HUES64 (cell line): Measurements from ENCODE around the gene USP32. TPM values are rescaled to one million over a fixed set of nuclear protein-coding genes. Genes with fewer than 3 reads are reported as not detected.
A peak's percentile ranks its signal among the peaks of the same experiment; 100 is the strongest.
"Not testable (repeated sequence)": the region's sequence is repeated elsewhere in the genome, so short reads cannot be mapped to it uniquely, and the experiment has no call there.

Source experiments
- H3K27ac ChIP-seq: 2 replicates; pipeline ENCODE4 v1.7.0; 2013; ENCODE audit warnings: low read depth, low read length, inconsistent platforms
- H3K27me3 ChIP-seq: 2 replicates; pipeline ENCODE4 v1.6.1; 2013; ENCODE audit warnings: mild to moderate bottlenecking, low read length; ENCODE audit not compliant: insufficient read depth
- H3K36me3 ChIP-seq: 2 replicates; pipeline ENCODE4 v1.6.1; 2013; ENCODE audit warnings: mild to moderate bottlenecking, low read length; ENCODE audit not compliant: insufficient read depth
- H3K4me1 ChIP-seq: 2 replicates; pipeline ENCODE4 v1.6.1; 2013; ENCODE audit warnings: mild to moderate bottlenecking, low read length, moderate library complexity; ENCODE audit not compliant: insufficient read depth
- H3K4me3 ChIP-seq: 2 replicates; pipeline ENCODE4 v1.5.1; 2013; ENCODE audit warnings: mild to moderate bottlenecking, low read length, moderate library complexity
- H3K9ac ChIP-seq: 2 replicates; pipeline ENCODE4 v1.6.1; 2013; ENCODE audit warnings: mild to moderate bottlenecking, low read depth, low read length
- H3K9me3 ChIP-seq: 2 replicates; pipeline ENCODE4 v1.6.1; 2013; ENCODE audit warnings: low read depth, low read length; ENCODE audit not compliant: insufficient read depth
- WGBS: fragments of 150-250, 120-280 bp; methylation state at CpG from one replicate; pipeline ENCODE4 v1.1.7; 2013; ENCODE audit warnings: missing lambda C conversion rate; 5-methylcytosine and 5-hydroxymethylcytosine counted together
- polyA plus RNA-seq, 2 experiments: library from polyadenylated mRNA; stranded (reverse); fragments of 50-300 nt; gene quantifications; one replicate each; pipeline ENCODE4 v1.2.3, GENCODE V29; 2013

The USP32 gene
- polyA plus RNA-seq (2013, experiment 1 of 2), result 39.1 TPM
- 42.8 TPM for polyA plus RNA-seq (2013, experiment 2 of 2)

GRCh38 chr17:60392042-60392844 lies at the start of gene USP32:
Gene USP32, minus strand, starts transcription at chr17:60392133. Its CDS starts 194 bp downstream, at chr17:60391939.
- peak within 1 kb of the TSS; percentile 98 for H3K27ac ChIP-seq
- no peaks in the 10 kb centered on the region for H3K27me3 ChIP-seq
- H3K9ac ChIP-seq, result peak within 1 kb of the TSS; percentile 94
- no peaks in the 10 kb centered on the region for H3K9me3 ChIP-seq
- under 1% methylated on average over 68 of the region's 68 CpGs for WGBS
- peaks cover 32% of the 10 kb centered on the region for H3K4me1 ChIP-seq
- peak within 1 kb of the TSS; percentile 90 for H3K4me3 ChIP-seq
- H3K36me3 ChIP-seq, result no peaks in the 10 kb centered on the region

- peaks cover 15% of the 10 kb centered on the region for H3K4me1 ChIP-seq
- H3K9me3 ChIP-seq, result no peaks in the 10 kb centered on the region
- H3K27ac ChIP-seq, result no peak overlapping the region
- no peaks in the 10 kb centered on the region for H3K27me3 ChIP-seq
- no peaks in the 10 kb centered on the region for H3K36me3 ChIP-seq
- H3K4me3 ChIP-seq, result no peak overlapping the region
- H3K9ac ChIP-seq, result no peak overlapping the region
- WGBS, result 83% methylated on average over 1 of the region's 2 CpGs
Observed at GRCh38 chr17:60439501-60439900, 47.6 kb upstream of the USP32 start.

GRCh38 chr17:60436676-60437075 lies 44.7 kb upstream of the USP32 start:
- H3K9ac ChIP-seq, result no peak overlapping the region
- no peaks in the 10 kb centered on the region for H3K36me3 ChIP-seq
- H3K27ac ChIP-seq, result no peak overlapping the region
- H3K4me1 ChIP-seq, result peaks cover 5% of the 10 kb centered on the region; the same call in 1 of the 2 replicates
- H3K4me3 ChIP-seq, result no peak overlapping the region
- 90% methylated on average over 5 of the region's 5 CpGs for WGBS
- H3K27me3 ChIP-seq, result no peaks in the 10 kb centered on the region
- peaks cover 8% of the 10 kb centered on the region for H3K9me3 ChIP-seq

- Histone ChIP-seq H3K9me3 (peaks cover 8% of the 10 kb centered on the region), H3K27ac (no peak overlapping the region), H3K4me3 (no peak overlapping the region), H3K36me3 (no peaks in the 10 kb centered on the region), H3K4me1 (peaks cover 5% of the 10 kb centered on the region; the same call in 1 of the 2 replicates), H3K27me3 (no peaks in the 10 kb centered on the region), H3K9ac (no peak overlapping the region)
- WGBS, result 85% methylated on average over 28 of the region's 28 CpGs
Observed at GRCh38 chr17:60435244-60436167, 43.6 kb upstream of the USP32 start.

GRCh38 chr17:60433021-60433997 lies 41.4 kb upstream of the USP32 start:
- H3K36me3 ChIP-seq, H3K4me1 ChIP-seq, H3K9ac ChIP-seq, H3K9me3 ChIP-seq, H3K27ac ChIP-seq, H3K4me3 ChIP-seq, H3K27me3 ChIP-seq: not testable (repeated sequence)
- WGBS, result 99% methylated on average over 4 of the region's 4 CpGs

- WGBS, result 97% methylated on average over 7 of the region's 7 CpGs
- not testable (repeated sequence) for H3K27me3 ChIP-seq, H3K27ac ChIP-seq, H3K4me1 ChIP-seq, H3K36me3 ChIP-seq, H3K4me3 ChIP-seq, H3K9ac ChIP-seq, H3K9me3 ChIP-seq
Observed at GRCh38 chr17:60430561-60430960, 38.6 kb upstream of the USP32 start.

- H3K36me3 ChIP-seq, H3K4me1 ChIP-seq, H3K9ac ChIP-seq, H3K4me3 ChIP-seq, H3K9me3 ChIP-seq, H3K27me3 ChIP-seq, H3K27ac ChIP-seq: not testable (repeated sequence)
- 92% methylated on average over 4 of the region's 6 CpGs for WGBS
Observed at GRCh38 chr17:60428491-60428890, 36.6 kb upstream of the USP32 start.

- peaks cover 11% of the 10 kb centered on the region for H3K27me3 ChIP-seq
- no peak overlapping the region for H3K27ac ChIP-seq
- WGBS, result 93% methylated on average over 10 of the region's 10 CpGs
- no peaks in the 10 kb centered on the region for H3K4me1 ChIP-seq
- no peaks in the 10 kb centered on the region for H3K36me3 ChIP-seq
- H3K4me3 ChIP-seq, result no peak overlapping the region
- no peaks in the 10 kb centered on the region for H3K9me3 ChIP-seq
- no peak overlapping the region for H3K9ac ChIP-seq
Observed at GRCh38 chr17:60426596-60426995, 34.7 kb upstream of the USP32 start.

GRCh38 chr17:60425626-60426025 lies 33.7 kb upstream of the USP32 start:
- Histone ChIP-seq H3K36me3 (no peaks in the 10 kb centered on the region), H3K9ac (no peak overlapping the region), H3K4me1 (no peaks in the 10 kb centered on the region), H3K9me3 (no peaks in the 10 kb centered on the region), H3K27me3 (peaks cover 11% of the 10 kb centered on the region), H3K27ac (no peak overlapping the region), H3K4me3 (no peak overlapping the region)
- 94% methylated on average over 6 of the region's 6 CpGs for WGBS

GRCh38 chr17:60423865-60424264 lies 31.9 kb upstream of the USP32 start:
- 93% methylated on average over 3 of the region's 3 CpGs for WGBS
- no peaks in the 10 kb centered on the region for H3K36me3 ChIP-seq
- H3K9me3 ChIP-seq, result no peaks in the 10 kb centered on the region
- H3K27me3 ChIP-seq, result peaks cover 11% of the 10 kb centered on the region
- no peak overlapping the region for H3K4me3 ChIP-seq
- no peak overlapping the region for H3K27ac ChIP-seq
- no peaks in the 10 kb centered on the region for H3K4me1 ChIP-seq
- no peak overlapping the region for H3K9ac ChIP-seq
